Stimulated activated CD8-positive, alpha-beta memory T cell treated with anti-CD3 and anti-CD28 coated beads, Interleukin-7, amount 100 ng/mL, for 1 hour (primary cell): ENCODE results near the gene ZNF688.
"Not testable (repeated sequence)": the region's sequence is repeated elsewhere in the genome, so short reads cannot be mapped to it uniquely, and the experiment has no call there.

ENCODE experiments used
- DNase-seq, 2 donors: peaks; one replicate each; pipeline ENCODE4 v3.0.0-alpha.2; 2020; ENCODE audit warnings: low read depth in 2 of 2

The ZNF688 gene

GRCh38 chr16:30571445-30572322 is at the start of gene ZNF688:
TSS of gene ZNF688 (minus strand) at chr16:30571714. CDS start at chr16:30571629, 85 bp downstream.
- peak; percentile 78 to 83 for DNase-seq

- no peak for DNase-seq
Measured at GRCh38 chr16:30620169-30620568, 48.7 kb upstream of the ZNF688 start.

DNA sequence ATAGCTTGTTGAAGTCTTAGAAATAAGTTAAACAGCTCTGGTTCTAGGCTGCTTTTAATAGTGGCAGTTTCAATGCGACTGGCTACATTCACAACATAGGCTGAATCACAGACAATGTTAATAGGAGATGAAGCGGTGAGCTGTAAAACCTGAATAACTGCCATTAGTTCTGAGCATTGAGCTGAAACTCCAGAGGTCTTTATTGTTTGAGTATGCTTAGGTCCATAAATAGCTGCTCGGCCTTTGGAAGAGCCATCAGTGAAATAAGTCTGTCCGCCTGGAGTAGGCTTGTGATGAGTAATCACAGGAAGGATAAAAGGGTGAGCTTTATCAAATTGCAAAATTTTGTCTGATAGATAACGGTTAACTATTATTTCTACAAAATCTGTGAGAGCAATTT is 48.1 kb upstream of the ZNF688 start:
- no peak for DNase-seq

DNA sequence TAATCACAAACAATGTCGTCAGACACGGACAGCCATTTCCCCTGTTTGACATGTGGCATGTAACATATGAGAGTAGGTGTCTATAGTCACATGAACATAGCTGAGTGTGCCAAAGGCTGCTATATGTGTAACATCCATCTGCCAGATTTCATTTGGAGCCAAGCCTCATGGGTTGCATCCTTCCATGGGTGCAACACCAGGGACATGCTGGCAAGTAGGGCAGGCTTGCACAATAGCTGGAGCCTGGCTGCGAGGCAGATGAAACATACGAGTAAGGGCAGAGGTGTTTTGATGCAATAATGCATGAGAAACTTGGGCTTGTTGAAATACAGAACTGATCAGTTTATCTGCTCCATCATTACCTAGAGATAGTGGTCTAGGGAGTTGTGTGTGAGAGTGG is 47.7 kb upstream of the ZNF688 start:
- no peak for DNase-seq

DNA sequence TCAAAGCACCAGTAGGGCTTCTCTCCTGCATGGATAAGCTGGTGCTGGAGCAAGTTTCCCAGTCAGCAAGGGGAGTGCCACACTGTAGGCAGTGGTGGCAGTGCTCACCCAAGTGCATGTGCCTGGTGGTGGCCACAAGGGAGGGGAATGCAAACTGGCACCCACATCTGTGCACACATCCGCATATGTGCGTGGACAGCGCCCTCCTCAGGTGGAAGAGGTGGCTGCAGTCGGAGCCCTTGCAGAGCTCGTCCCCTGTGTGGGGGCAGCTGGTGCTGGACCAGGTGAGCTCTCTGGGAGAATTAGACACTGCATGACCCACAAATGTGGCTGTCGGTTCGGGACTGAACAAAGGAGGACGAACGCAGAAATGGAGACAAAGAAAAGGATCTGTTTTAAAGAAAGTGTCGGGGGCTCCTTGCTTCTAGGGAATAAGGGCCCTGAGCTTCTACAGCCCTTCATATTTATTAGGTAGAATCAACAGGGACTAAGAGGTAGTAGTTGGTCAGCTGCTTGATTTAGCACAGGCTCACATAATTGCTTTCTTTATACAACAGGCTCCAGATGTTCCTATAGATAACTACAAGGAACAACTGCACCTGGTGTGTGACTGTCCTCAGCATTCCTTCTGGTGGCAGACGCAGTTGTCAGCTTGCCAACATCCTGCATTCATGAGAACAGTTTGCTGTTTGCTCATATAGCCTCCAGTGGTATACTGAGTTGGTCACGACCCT is 44.0 kb upstream of the ZNF688 start:
- peak; percentile 24 to 38 for DNase-seq

- peak; percentile 88 to 90 for DNase-seq
Measured at GRCh38 chr16:30609926-30610839, 38.7 kb upstream of the ZNF688 start, which contains the start of gene ZNF689. TSS of gene ZNF689 (minus strand) at chr16:30610389. CDS start at chr16:30610041, 348 bp downstream.

DNA sequence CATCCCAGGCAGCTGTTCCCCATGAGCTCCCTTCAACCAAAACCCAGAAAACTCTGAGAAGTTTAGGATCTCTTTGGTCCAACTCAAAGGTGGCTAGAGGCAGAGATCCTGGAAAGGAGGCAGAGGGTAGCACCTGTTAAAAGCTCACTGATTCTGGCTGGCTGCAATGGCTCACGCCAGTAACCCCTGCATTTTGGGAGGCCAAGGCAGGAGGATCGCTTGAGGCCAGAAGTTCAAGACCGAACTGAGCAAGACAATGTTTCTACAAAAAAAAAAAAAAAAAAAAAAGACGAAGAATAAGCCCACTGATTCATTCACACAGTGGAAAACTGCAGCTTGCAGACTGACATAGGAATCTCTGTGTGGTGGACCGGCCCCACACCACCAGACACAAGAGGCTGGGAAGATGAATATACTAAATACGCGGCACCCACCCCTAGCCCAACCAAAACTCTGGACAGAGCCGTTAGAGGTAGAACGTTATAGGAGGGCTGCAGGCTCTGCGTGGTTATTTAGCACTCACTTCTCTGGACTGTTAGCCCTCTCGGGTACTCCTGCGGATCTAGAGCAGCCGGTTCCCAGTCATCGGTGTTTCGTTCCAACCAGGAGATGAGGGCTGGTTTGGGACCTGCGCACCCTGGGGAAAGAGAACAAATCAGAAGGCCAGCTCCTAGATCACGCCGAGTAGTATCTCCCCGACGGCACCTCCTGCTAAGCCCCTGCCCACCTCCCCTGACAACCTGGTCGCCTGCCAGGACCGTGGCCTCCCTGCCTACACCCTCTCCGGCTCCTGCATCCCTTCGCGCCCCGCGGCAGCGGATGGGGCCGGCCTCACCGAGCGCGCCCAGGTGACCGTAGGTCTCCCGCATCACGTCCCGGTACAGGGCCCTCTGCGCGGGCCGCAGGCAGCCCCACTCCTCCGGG is 37.8 kb upstream of the ZNF688 start:
- DNase-seq = no peak

DNA sequence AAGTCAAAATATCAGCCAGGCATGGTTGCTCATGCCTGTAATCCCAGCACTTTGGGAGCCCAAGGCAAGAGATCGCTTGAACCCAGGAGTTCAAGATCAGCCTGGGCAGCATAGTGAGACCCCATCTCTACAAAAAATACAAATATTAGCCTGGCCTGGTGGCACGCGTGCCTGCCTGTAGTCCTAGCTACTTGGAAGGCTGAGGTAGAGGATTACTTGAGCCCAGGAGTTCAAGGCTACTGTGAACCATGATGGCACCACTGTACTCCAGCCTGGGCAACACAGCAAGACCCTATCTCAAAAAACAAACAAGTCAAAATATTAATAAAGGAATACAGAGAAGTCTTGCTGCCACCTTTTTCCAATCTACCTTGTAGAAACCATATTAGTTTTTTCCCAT is 34.5 kb upstream of the ZNF688 start:
- no peak for DNase-seq

GRCh38 chr16:30605158-30605557 is 33.6 kb upstream of the ZNF688 start:
- no peak for DNase-seq

GRCh38 chr16:30604316-30604947 is 32.9 kb upstream of the ZNF688 start:
- DNase-seq = no peak

DNA sequence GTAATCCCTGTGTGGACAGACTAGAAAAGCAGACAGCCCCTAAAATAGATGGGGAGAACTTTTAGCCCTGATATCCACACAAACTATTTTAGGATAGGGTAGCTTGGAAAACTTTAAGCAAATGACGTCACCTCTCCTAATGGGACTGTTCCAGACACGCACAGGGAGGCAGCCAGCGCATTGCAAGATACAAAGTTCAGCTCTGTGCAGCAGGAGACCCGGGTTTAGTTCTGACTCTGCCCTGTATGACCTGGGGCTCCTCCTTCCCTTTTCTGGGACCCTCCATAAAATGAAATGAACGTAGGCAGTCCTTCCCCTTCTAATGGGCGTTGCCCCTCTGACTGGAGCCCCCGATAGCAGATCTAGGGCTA is 32.4 kb upstream of the ZNF688 start:
- no peak for DNase-seq

- DNase-seq = no peak
Measured at GRCh38 chr16:30602616-30603277, 31.2 kb upstream of the ZNF688 start.

DNA sequence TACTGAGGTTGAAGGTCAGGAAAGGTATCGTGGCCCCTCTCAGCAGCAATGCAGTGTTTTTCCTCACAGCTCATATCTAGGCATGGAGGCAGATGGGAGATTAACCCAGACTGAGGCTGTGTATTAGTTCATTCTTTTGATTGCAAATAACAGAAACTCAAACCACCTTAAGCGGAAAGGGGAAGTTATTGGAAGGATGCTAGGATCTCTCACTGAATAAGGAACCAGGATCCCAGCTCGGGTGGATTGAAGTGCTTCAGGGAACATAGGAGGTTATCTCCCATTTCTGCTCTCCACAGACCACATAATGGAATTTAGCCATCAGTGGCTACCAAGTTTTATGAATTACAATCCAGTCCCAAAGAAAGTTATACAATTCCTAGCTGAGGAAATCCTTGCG is 30.5 kb upstream of the ZNF688 start:
- no peak for DNase-seq

DNA sequence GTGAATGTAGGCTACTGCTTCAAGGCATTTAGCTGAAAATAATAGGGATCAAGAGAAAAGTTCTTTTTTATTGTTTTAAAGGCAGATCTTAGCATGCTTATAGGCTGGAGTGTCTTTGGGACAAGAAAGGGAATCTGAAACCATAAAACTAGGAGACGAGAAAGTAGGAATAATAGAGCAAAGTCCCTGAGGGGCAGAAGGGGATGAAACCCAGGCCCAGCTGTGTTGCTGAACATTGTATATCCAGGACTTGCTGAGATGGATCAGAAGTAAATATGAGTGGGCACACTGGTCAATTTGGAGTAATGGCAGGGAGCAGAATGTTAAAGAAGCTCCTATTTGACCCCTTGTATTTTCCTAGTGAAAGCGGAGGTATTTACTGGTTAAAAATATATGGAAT is 29.4 kb upstream of the ZNF688 start:
- no peak for DNase-seq

- DNase-seq = no peak
Measured at GRCh38 chr16:30600215-30600614, 28.7 kb upstream of the ZNF688 start.

DNA sequence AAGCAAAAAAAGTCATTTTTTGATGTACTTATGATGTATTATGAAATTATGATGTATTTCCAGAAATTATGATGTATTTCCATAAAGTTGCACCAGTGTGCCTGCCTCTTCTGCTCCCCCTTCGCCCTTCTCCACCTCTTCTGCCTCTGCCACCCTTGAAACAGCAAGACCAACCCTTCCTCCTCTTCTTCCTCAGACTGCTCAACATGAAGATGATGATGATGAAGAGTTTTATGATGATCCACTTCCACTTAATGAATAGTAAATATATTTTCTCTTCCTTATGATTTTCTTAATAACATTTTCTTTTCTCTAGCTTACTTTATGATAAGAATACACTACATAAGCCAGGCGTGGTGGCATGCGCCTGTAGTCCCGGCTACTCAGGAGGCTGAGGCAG is 21.4 kb upstream of the ZNF688 start:
- DNase-seq = no peak

- not testable (repeated sequence) for DNase-seq
Measured at GRCh38 chr16:30590869-30591268, 19.4 kb upstream of the ZNF688 start.

DNA sequence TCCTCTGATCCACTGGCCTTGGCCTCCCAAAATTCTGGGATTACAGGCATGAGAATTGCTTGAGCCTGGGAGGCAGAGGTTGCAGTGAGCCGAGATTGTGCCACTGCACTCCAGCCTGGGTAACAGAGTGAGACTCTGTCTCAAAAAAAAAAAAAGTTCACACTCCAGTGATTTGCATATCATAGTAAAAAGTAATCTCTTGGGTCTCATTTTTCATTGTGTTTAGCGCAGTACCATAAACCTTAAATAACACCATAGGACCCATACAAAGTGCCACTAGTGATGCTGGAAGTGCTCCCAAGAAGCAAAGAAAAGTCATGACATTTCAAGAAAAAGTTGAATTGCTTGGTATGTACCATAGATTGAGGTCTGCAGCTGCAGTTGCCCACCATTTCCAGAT is 18.1 kb upstream of the ZNF688 start:
- DNase-seq = not testable (repeated sequence)

DNA sequence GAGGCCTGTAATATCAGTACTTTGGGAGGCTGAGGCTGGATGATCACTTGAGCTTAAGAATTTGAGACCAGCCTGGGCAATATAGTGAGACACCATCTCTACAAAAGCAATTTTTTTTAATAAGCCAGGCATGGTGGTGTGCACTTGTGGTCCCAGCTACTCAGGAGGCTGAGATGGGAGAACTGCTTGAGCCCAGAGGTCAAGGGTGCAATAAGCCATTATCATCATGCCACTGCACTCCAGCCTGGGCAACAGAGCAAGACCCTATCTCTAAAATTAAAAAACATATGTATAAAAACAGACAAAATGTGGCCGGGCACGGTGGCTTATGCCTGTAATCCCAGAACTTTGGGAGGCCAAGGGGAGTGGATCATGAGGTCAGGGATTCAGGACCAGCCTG is 17.1 kb upstream of the ZNF688 start:
- no peak for DNase-seq
